HG03196 (cell line): ENCODE measurements around the gene HLCS.

Source experiments
- ATAC-seq: cut with Tn5 transposase; IDR thresholded peaks from one replicate; pipeline ENCODE4 v1.9.1; 2021; ENCODE audit not compliant: unreplicated experiment

Gene HLCS

DNA sequence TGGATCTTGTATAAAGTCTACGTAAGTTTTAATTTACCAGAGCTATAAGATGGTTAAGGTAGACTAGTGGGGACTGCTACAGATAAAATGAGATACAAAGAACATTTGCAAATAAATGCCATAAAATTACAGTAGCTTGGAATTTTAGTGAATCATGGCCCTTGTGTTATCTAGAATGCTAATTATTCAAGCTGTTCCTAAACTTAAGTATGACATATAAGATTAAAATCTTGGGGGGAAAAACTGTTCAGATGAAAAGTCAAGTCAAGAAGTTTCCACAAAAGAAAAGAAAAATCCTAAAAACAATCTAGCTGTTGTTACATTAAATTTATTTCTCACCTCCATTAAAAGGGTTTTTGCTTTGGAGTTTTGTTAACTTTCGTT is 215.9 kb downstream of the HLCS start:
- no peak for ATAC-seq

DNA sequence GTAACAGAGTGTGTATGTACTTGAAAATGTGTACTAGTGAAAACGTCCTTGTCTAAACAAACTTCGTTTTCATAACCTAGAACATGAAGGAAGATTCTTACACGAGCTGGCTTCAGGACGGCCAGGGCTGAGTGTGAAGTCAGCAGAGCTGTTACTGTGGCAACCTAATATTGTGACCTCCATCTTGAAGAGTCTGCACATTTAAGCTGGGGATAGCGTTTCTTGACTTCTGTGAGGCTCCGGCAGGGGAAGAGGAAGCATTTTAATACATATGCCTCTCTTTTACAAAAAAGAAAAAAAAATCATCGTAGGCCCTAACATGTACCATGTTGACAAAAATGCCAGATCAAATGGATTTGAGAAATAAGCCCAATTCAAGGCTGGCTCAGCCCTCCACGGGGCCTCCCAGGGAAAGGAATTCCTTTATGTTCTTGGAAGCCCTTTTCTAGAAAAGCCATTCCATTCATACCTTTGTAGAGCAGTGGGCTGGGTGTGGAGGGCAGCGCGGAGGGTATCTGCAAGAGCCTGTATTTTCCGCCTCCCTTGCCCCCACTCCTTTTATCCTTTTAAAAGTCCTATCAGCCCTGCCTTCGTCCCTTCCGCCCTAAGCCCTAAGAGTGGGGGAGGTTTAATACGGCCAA is 216.4 kb downstream of the HLCS start:
- ATAC-seq, result no peak

DNA sequence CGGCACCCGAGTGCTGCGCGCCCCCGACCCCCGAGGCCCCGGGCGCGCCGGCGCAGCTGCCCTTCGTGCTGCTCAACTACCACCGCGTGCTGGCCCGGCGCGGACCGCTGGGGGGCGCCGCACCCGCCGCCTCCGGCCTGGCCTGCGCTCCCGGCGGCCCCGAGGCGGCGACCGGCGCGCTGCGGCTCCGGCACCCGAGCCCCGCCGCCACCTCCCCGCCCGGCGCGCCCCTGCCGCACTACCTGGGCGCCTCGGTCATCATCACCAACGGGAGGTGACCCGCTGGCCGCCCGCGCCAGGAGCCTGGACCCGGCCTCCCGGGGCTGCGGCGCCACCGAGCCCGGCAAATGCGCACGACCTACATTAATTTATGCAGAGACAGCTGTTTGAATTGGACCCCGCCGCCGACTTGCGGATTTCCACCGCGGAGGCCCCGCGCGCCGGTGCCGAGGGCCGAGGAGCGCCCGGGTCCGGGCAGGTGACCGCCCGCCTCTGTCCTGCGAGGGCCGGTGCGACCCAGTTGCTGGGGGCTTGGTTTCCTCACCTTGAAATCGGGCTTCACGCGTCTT is 218.6 kb downstream of the HLCS start:
- ATAC-seq, result no peak

DNA sequence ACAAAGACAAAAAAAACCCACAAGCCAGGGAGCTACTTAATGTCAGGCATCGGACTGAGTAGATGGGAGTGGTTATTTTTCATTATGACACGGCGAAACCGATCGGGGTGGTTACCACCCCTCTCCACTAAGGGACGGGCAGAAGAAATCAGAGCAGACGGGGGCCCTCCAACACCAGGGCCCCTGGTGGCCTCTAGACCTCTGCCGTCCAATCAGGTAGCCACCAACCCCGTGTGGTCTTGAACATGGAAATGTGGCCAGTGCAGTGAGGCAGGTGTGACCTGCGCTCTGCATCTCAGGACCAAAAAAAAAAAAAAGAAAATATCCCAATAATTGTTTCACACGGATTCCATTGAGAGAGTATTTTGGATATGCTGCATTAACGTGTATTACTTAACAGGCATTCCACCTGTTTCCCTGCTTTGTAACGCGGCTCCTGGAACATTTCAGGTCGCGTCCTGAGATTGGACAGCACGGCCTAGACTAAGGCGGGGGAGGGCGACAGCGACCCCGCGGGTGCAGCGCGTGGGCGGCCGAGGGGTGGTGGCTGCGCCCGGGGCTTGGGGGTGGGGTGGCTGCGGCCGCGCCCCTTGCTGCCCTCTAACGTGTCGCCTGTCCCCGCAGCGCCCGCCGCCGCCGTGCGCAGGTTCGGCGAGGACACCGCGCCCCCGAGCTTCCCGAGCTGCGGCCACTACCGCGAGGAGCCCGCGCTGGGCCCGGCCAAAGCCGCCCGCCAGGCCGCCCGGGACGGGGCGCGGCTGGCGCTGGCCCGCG is 219.2 kb downstream of the HLCS start:
- ATAC-seq, result no peak

DNA sequence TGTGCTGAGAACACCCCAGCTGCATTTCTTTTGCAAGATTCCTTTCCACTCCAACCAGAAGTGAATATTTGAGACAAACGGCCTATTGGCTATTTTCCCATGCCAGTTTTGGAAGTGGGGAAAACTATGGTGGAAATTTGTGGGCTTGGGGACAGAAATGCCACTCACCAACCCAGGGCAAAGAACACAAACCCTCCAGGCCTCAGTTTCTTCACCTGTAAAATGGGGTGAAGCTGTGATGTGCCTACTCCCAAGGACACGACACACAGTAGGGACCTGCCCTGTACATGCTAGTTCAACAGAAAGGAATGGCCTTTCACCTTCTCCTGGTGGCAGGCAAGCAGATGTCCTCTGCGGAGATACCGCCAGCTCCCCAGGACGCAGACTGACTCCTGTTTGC is 221.0 kb downstream of the HLCS start:
- no peak for ATAC-seq

DNA sequence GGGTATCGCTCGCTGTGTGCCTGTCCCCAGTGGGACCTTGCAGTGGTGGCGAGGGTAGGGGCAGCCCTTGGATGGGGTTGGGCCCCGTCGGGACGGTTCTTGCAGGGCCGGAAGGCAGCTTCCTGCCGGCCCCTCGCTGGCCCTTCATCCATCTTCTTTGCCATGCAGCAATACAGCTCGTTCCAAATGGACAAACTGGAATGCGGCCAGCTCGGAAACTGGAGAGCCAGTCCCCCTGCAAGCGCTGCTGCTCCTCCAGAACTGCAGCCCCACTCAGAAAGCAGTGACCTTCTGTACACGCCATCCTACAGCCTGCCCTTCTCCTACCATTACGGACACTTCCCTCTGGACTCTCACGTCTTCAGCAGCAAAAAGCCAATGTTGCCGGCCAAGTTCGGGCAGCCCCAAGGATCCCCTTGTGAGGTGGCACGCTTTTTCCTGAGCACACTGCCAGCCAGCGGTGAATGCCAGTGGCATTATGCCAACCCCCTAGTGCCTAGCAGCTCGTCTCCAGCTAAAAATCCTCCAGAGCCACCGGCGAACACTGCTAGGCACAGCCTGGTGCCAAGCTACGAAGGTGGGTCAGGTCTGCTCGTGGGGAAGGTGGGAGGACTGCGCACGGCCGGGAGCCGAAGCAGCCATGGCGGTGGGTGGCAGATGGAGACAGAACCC is 221.8 kb downstream of the HLCS start:
- ATAC-seq, result no peak

DNA sequence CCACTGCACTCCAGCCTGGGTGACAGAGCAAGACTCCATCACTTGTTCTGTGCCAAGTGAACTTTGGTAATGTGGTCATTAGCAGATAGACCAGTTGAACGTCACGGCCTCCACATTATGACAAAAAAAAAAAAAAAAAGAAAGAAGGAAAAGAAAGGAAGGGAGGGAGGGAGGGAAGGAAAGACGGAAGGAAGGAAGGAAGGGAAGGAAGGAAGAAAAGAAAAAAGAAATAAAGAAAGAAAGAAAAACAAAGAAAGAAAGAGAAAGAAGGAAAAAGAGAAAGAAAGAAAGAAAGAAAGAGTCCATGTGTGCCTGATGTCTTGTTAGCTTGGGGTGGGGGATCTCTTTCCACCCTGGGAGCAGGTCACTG is 222.3 kb downstream of the HLCS start:
- no peak for ATAC-seq

DNA sequence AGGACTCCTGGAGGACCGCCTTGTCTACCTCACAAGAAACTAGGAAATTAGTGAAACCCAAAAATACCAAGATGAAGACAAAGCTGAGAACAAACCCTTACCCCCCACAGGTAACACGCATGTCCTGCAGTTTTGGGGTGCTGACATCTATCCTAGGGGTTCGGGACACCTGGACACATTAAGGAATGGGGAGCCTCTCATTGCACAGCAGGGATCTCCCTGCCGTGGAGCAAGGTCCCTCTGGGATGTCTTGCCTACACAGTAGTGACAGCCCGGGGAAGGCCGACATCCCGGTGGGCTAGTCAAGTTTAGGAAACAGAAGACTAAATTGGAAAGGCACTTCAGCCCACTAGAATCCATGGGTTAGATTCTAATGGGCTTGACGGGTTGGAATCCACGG is 223.0 kb downstream of the HLCS start:
- no peak for ATAC-seq

DNA sequence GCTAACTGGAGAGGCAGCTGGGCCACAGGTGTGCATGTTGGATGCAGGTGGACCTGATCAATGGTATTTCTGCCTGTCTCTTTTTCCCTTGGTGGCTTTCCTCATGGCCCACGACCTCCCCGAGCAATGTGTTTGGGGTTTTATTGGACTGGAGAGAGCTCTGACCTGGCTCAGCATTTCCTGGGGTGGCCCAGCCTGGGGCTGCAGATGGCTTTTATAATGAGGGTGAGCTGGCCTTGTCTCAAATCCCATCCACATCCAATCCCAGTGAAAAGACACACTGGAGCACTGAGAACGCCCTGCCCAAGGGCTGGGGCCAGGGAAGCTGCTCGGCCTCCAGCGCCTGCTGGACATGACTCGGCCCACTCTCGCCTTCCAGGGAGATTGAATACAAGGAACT is 223.5 kb downstream of the HLCS start:
- no peak for ATAC-seq

DNA sequence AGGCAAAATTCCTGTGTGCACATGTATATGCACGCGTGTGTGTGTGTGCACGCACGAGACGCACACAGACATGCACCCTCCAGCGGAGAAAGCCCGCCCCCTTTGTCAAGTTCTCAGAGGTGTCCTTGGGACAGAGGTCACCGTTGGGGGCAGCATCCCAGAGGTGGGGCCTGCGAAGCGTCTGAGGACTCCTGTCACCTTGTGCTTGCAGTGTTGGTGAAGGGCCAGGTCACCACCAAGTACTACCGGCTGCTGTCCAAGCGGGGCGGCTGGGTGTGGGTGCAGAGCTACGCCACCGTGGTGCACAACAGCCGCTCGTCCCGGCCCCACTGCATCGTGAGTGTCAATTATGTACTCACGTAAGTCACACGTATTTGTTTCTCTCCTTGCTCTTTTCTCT is 225.0 kb downstream of the HLCS start:
- ATAC-seq, result no peak

DNA sequence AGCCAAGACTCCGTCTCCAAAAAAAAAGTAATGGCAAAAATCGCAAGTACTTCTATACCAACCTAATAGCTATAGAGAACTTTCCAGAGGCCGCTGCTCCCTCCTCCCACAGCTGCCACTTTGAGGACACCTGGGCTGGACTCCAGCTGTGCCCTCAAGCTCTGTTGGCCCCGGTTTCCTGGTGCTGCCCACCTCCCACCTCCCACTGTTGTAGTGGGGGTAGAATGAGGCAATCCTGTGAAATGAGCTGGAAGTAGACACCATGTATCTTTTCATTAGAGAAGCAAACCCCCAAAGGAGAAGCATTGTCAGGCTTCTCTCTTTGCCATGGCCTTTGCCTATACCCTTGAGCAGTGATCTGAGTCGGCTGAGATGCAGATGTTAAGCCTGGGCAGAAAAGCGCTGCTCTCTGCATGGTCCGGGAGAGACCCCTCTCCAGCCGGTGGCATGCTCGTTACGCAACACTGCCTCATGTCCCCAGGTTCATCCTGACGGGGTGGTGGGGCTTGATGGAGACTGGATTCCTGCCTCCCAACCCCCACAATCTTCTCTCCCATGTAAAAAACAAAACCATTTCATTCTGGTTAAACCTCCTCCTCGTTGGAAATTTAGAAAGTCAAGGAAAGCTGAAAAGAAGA is 227.9 kb downstream of the HLCS start:
- no peak for ATAC-seq

DNA sequence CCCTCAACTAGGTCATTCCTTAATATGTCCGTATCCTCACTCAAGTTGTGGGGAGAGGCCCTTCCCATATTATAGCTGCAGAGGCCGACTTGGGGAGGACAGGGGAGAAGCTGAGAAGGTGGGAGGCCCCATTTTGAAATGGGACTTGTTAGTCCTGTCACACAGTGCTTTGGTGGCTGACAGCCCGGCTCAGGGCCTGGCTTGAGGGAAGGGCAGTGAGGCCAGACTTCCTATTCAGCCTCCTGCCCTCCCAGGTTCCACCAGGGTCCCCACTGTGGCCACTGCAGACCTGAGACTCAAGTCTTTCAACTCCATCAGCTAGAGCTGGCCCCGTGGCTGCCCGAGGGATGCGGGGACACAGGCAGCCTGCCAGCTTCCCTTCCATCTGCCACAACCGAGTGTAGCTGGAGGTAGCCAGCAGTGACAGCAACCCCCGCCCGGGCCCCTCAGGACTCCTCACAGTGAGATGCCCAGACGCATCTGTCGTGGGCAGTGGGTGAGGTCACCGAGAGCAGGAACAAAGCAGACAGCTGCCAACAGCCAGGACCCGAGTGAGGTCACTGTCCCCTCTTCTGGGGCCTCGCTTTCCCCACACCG is 230.6 kb downstream of the HLCS start:
- no peak for ATAC-seq

DNA sequence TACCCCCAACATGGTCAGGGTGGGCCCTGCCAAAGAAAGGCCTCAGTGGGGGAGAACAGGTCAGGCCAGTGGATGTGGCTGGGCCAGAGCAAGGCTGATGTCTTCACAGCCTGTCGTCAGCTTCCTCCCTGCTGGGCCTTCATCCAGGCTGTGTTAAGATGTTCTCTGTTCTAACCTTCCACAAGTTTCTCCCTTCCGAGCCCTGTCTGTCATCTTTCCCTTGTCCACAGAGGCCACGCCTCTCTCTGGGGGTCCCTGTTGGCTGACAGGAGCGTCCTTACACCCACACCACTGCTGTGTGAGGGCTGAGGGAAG is 231.3 kb downstream of the HLCS start:
- ATAC-seq, result no peak

DNA sequence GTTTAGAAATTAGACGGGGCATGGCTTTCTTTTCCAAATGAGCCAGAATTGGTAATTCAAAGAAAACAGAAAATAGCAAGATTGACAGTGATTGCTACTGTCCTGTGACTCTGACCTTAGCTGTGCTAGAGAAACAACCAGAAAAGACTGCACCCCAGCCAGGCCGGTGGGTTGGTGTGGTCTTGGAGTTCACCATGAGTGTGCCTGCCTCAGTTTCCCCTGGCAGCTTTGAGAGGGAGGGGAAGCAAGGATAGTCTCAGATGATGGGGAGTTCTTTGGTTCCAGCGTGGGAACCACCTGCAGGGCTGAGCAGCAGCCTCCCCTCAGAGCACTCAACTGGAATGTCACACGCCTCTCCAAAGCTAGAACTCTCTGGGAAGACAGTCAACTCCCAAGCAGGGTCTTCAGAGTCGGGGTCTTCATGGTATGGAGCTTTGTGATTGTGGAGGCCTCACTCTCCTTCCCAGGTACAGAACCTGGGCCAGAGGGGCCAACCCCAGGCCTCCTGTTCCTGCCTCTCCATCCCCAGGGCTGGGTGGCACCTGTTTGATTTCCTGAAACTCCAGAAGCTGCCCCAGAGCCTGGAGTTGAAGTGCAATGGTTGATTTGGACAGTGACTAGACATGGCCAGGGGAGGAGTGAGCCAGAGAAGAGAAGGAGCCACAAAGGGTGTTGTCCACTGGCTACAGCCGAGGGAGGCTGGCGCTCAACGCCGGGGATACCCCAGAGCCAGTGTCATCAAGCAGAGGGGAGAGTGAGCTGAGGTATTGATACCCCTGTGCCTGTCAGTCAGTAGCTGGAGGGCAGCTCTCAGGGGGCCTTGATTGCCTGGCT is 231.9 kb downstream of the HLCS start:
- ATAC-seq, result no peak

DNA sequence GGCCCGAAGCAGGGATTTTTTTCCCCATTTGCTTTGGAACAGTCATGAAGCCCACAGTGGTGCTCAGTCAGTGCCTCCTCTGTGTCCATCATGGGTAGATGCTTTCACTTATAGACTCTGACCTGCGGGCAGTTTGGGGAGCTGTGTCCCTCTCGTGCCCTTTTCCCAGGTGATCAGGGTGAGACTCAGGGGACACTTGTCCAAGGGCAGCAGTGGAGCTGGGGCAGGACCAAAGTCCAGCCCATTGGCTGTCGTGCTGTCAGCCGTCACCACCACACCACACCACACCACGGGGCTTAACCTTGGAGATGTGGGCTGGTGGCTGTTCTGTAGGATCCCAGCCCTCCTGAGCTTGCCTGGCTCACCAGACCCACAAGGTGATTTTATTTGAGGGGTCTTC is 232.6 kb downstream of the HLCS start:
- ATAC-seq, result no peak

DNA sequence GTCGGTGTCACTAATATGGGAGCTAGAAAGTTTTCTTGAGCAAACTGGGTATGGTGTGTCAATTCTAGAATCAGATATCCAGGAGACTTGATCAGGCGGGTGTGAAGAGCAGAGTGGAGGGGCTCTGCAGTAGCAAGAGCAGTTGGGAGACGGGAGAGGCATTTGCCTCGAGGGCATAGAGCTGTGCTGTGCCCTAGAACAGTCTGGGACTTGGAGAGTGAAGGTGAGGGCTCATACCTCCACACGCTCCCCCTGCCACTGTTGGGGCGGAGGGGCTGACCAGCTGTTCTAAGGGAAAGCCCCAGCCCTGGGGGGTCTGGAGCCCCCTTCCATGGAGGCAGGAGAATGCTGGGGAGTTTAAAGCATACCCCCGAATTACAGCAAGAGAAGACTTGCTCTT is 233.7 kb downstream of the HLCS start:
- ATAC-seq, result no peak

DNA sequence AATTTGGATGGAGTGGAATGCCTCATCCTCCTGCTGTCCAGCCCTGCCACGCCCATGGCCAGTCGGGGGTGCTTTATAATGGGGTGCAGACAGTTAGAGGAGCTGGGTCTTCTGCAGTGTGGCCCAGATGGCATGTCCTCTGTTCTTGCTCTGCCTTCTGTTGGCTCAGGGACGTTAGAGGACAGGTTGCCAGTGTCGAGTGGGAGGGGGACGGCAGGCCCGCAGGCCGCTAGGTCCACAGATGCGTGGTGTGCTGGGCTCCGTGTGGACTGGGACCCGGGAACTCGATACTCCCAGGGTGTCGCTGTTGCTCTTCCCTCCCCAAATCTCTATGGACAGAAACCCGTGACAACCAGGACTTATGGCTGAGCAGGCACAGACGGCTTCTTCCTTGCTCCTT is 234.3 kb downstream of the HLCS start:
- no peak for ATAC-seq

DNA sequence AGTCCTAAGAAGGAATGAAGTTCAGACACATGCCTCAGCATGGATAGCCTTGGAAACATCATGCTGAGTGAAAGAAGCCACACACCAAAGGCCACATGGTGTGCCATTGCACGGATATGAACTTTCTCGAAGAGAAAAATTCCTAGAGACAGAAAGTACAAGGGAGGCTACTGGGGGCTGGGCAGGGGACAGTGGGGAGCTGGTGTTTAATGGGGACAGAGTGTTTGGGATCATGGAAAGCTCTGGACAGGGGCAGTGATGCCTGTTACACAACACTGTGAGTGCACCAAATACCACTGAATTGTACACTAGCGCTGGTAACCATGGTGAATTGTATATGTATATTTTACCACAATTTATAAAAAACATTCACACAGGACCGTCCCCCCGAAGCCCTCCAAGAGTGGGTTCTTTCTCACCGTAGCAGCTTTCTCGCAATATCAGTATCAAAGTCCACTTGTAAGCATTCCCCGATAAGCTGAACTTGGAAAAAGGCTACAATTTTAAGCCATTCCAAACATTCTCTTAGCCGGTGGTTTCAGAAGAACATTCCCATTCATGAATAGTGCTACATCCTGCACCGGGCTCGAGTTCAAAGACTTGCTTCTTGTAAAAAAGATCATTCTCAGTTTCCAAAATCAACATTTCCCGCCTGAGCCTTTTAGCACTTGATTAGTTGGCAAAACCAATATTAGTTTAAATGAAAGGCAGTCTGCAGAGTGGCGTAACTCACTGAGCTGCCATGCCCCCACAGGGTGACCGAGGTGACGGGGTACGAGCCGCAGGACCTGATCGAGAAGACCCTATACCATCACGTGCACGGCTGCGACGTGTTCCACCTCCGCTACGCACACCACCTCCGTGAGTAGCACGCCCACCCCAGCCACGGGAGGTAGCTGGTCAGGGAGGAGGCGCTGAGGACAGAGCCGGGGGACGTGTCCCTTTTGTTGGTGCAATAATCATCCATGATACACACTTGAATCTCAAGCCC is 235.9 kb downstream of the HLCS start:
- ATAC-seq, result no peak

DNA sequence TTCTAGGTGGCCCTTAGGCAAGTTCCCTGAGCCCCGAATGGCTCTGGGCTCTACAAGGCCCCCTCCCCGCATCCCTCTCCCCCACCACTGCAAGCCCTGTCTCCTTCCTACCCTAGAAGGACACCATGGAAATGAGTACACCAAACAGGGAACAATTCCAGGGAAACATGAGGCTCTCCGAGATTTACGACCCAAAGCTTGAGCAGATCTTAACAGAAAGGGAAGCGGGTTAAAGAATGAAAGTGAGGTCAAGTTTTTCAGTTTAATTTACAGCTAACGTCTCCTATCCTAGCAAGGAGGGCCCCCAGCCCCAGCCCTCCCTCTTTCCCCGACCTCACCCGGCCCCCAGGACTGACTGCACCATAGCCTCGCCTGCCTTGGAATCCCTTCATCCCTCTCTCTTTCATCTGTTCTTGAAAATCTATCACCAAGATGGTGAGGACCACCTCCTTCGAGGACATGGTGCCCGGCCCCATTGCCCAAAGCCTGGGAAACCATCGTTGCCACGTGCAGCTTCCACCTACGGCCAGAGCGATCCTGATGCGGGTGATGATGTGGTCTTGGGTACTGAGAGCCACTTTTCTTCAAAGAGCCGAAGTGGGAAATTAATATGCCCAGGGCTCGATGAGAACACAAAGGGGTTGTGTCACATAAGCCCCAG is 237.0 kb downstream of the HLCS start:
- ATAC-seq, result no peak
